Medulla oblongata (tissue), 1 donor: Measurements from ENCODE around the gene PRDM13.
"Not testable (repeated sequence)": the region's sequence is repeated elsewhere in the genome, so short reads cannot be mapped to it uniquely, and the experiment has no call there.

Source experiments
- DNase-seq: peaks from one replicate; pipeline ENCODE4 v3.0.0-alpha.2; 2015; ENCODE audit errors: extremely low spot score

PRDM13 gene

DNA sequence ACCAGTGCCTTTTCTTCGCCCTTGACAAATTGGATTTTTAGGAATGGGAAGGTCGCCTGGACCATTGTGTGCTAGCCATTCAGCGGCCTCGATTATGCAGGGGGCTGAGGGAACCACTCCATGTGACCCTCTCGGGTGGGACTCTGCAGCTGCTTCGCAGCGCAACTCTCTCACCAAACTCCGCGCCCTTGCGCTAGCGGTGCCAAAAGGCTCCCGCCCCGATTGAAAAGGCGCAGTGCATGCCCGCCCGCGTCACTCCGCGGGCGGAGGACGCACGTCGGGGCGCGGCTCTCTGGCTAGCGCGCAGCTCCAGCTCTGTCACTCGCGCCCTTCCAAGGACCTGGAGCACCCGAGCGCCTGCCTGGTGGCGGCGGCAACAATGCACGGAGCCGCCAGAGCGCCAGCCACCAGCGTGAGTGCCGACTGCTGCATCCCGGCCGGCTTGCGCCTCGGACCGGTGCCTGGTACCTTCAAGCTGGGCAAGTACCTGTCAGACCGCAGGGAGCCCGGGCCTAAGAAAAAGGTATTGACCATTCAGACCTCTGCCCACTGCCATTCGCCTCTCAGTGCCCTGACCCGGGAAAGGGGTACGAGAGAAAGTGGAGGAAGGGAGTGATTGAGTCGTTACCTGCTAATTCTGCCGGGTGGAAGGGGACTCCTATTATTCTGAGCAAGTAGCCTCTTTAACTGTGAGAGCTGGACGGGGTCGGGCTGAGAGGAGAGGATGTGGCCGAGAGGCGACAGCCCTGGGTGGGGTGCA is at the start of gene PRDM13:
TSS of gene PRDM13 (plus strand) at position 178 of the 760 bp plus-strand sequence. CDS start at position 380, 202 bp downstream.
- DNase-seq: peak; percentile 59

GRCh38 chr6:99559057-99559456 is 47.6 kb upstream of the PRDM13 start:
- DNase-seq: no peak

- no peak for DNase-seq
Observed at GRCh38 chr6:99560668-99561067, 46.0 kb upstream of the PRDM13 start.

- no peak for DNase-seq
Observed at GRCh38 chr6:99563056-99563723, 43.4 kb upstream of the PRDM13 start.

- peak; percentile 91 for DNase-seq
Observed at GRCh38 chr6:99568103-99568933, 38.3 kb upstream of the PRDM13 start, which contains the start of gene CCNC. Gene CCNC, minus strand, starts transcription at chr6:99568660. Its CDS starts 133 bp downstream, at chr6:99568527.

DNA sequence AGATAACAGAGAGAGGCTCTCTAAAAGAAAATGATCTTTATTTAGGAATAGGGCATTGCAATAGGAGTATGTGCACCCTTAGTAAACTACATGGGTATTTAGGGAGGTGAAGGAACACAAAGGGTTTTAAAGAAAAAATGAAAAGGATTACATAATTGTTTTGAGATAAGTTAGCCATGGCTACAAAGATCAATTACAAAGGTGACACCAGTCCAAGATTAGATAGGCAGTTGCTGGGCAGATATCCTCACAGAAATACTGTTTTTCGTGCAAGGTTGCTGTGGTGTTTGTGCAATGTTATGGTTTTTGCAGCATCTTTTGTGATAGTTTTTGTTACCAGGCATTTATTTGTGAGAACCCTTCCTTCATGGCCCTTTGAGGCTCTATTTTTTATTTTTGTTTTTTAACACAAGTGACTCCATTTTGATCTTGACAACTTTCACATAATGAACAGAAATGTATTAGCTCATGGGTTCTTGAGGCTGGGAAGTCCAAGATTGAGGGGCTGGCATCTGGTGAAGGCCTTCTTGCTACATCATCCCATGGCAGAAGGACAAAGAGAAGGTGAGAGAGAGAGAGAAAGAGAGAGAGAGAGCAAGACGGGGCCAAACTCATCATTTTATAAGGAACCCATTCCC is 32.5 kb upstream of the PRDM13 start:
- no peak for DNase-seq

DNA sequence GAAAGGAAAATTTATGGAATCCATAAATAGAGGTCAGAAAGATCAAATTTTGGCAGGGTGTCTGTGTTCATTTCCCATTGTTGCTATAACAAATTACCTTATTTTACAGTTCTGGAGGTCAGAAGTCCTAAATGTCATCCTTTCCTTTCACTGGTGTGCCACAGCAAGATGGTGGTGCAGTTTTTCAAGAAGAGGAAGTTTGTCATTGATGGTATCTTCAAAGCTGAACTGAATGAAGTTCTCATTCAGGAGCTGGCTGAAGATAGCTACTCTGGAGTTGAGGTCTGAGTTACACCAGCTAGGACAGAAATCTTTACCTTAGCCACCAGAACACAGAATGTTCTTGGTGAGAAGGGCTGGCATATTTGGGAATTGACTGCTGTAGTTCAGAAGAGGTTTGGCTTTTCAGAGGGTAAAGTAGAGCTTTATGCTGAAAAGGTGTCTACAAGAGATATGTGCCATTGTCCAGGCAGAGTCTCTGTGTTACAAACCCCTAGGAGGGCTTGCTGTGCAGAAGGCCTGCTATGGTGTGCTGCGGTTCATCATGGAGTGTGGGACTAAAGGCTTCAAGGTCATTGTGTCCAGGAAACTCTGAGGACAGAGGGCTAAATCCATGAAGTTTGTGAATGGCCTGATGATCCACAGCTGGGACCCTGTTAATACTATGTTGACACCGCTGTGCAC is 30.9 kb upstream of the PRDM13 start:
- DNase-seq: no peak

DNA sequence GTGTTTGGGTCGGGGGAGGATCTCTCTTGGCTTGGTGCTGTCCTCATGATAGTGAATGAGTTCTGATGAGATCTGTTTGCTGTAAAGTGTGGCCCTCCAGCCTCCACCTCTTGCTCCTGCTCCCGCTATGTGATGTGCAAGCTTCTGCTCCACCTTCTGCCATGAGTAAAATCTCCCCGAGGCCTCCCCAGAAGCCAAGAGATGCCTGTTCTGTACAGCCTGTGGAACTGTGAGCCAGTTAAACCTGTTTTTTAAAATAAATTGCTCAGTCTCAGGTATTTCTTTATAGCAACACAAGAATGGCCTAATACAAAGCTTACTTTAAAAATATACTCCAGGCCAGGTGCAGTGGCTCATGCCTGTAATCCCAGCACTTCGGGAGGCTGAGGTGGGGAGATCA is 26.9 kb upstream of the PRDM13 start:
- no peak for DNase-seq

- DNase-seq: no peak
Observed at GRCh38 chr6:99587792-99588191, 18.8 kb upstream of the PRDM13 start.

DNA sequence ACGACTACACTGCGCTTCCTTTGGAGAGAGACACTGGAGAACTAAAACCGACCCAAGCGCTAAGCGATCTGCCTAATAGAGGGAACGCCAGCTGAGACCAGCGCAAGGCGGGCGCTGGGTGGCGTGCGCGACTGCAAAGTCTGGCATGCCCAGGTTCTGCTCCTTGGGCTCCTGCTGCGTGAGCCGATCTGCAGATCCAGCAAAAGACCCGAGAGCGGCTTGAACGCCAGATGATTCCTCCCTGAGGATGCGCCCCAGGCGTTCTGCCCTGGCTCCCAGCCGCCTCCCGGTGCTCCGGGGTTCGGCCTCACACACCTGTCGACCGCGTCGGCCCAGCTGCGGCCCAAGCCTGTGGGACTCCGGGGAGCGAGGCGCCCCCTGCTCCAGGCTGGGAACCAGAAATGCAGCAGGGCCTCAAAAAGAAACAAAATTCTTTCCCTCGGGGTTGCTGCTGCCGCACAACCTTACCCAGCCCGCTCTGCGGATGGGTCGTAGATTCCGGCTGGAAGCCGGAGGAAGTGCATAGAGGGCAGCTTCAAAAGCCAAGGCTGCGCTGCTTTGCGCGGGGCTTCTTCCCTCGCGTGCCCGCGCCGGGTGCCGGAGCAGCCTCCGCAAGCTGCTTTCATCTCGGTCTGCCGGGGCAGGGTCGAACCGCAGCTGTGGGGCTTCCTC is 17.9 kb upstream of the PRDM13 start:
- peak; percentile 80 for DNase-seq

- no peak for DNase-seq
Observed at GRCh38 chr6:99589290-99589672, 17.4 kb upstream of the PRDM13 start.

- no peak for DNase-seq
Observed at GRCh38 chr6:99589907-99590493, 16.6 kb upstream of the PRDM13 start.

DNA sequence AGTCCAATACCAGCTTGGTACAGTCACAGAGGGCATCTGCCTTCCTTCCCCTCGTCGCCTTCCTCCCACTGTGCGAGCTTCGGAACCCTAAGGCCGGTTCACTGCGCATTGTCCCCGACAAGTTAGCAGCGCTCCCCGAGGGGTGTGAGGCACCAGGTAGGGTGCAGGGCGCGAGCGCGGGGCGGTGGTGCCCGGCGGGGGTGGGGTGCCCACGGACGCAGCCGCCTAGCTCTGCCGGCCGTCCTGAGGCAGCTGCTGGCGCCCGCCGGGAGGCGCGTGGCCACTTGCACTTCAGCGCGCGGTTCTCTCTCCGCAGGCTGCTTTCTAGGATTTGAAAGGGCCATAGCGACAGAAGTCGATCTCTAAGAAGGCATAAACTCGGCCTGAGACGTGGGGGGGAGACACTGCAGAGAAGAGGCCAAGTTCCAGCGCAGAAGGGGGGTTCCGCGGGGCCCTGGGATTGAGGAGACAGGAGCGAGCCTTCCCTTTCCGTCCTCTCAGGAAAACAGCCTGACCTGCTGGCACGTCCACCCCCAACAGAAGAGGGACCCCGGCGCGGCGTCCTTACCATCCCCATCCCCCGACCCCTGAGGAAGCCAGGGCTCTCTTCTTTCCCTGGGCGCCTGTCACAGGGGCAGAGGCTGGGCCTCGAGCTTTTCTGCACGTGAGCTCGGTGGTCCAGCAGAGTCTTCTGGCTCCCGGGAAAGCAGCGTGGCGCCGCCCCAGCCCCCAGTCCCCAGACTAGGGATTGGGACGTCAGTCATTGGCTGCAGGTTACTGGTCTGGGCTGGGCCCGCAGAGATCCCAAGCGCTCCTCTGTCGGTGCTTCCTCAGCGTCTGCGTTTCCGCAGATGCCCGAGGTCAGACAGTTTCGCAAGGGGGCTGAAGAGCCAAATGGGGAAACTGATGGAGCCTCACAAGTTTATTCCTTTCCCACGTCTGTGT is 15.6 kb upstream of the PRDM13 start:
- no peak for DNase-seq

GRCh38 chr6:99591673-99592364 is 14.8 kb upstream of the PRDM13 start:
- DNase-seq: no peak

GRCh38 chr6:99592900-99593299 is 13.7 kb upstream of the PRDM13 start:
- no peak for DNase-seq

GRCh38 chr6:99594696-99595095 is 11.9 kb upstream of the PRDM13 start:
- not testable (repeated sequence) for DNase-seq

- no peak for DNase-seq
Observed at GRCh38 chr6:99602520-99603420, 3.9 kb upstream of the PRDM13 start.
